Activated T-helper 9 cell treated with anti-CD3 and anti-CD28 coated beads, Interleukin-2, amount 50 U/mL, for 16 hours (primary cell): ENCODE measurements around the gene CAMK2N2.

Experiments used
- DNase-seq: peaks from one replicate; pipeline ENCODE4 v3.0.0-alpha.2; 2020; ENCODE audit warnings: low read depth

Gene CAMK2N2

DNA sequence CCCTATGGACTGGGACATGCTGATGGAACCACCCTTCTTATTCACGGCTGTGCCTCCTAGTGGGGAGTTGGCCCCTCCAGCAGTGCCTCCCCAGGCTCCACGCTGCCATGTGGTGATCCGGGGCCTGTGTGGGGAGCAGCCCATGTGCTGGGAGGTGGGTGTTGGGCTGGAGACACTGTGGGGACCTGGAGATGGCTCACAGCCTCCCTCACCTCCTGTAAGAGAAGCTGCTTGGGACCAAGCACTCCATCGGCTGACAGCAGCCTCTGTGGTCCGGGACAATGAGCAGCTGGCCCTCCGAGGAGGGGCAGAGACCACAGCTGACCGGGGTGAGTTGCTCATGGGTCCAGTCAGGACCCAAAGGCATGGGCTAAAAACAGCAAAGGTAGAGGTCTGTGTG lies 21.6 kb downstream of the CAMK2N2 start:
- DNase-seq, result no peak

GRCh38 chr3:184239221-184239620 lies 22.1 kb downstream of the CAMK2N2 start:
- no peak for DNase-seq

- no peak for DNase-seq
Measured at GRCh38 chr3:184238246-184238818, 23.0 kb downstream of the CAMK2N2 start.

DNA sequence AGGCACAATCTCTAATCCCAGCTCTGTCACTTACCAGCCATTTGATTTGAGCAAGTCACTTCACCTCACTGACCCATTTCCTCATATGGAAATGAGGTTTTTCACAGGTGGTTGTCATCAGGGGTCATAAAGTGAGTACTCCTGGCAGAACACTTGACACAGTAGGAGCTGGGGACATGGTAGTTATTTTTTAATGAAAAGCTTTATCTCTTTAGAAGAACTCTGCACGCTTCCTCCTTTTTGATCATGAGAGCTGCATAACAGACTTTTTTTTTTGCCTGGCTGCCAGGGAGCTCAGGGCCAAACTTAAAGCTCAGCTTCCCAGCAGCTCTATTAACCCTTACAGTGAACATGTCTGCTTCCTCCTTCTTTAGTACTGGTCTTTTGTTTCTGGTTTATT lies 23.5 kb downstream of the CAMK2N2 start:
- no peak for DNase-seq

- DNase-seq, result no peak
Measured at GRCh38 chr3:184237211-184237610, 24.1 kb downstream of the CAMK2N2 start.

GRCh38 chr3:184236636-184237035 lies 24.7 kb downstream of the CAMK2N2 start:
- DNase-seq, result no peak

GRCh38 chr3:184236033-184236410 lies 25.3 kb downstream of the CAMK2N2 start:
- DNase-seq, result no peak

DNA sequence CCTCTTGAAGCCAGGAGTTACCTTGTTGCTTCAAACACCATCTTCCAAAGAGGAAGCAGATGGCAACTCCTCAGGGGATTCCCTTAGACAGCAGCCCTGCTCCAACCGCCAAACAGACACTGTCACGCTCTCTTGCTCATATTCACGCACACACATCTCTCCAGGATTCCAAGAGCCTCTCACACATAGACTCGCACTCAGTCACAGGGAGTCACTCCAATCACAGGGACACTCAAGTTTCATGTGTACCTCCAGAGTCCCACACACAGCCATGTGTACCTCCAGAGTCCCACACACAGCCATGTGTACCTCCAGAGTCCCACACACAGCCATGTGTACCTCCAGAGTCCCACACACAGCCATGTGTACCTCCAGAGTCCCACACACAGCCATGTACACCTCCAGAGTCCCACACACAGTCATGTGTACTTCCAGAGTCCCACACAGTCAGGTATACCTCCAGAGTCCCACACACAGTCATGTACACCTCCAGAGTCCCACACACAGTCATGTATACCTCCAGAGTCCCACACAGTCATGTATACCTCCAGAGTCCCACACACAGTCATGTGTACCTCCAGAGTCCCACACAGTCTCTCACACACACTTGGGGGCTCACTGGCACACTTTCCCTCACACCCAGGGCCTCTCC lies 25.8 kb downstream of the CAMK2N2 start:
- no peak for DNase-seq

DNA sequence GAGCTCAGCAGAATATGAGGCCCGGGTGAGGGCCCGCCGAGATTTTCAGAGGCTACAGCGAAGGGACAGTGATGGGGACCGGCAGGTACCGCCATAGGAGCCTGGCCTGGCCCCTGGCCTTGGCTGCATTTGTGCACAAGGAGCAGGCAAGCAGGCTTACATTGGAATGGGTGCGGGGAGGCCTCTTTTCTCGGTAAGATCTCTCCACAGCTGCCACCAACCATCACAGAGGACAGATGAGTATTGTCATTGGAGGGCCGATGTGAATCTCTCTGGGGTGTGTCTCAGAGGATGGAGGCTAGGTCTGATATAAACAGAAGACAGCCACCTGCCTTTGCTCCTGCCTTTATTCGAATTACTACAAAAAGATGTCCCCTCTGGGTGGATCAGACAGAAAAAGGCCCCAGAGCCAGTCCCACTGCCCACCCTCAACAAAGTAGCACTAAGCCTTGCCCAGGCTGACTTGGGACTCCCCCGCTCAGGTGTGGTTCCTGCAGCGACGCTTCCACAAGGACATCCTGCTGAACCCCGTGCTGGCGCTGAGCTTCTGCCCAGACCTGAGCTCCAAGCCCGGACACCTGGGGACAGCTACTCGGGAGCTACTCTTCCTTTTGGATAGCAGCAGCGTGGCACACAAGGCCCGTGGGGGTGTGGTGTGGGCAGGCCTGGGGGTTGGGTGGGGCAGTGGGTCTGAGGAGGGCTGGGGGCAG lies 26.5 kb downstream of the CAMK2N2 start:
- DNase-seq, result no peak

DNA sequence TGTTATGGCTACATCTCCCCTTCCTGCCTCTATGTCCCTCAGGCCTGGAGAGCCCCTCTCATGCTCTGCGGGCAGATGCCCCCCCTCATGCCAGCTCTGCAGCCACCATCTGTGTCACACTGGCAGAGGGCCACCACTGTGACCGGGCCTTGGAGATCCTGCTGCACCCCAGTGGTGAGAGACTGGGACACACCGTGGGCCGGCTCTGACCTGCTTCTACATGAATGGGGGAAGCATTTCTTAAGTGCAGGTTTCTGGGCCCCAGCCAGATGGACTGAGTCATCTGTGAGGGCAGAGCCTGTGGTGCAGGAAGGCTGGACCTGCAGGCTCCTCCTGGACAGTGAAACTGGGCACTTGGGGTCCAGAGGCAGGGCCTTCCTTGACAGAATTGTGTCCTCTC lies 27.1 kb downstream of the CAMK2N2 start:
- no peak for DNase-seq

- no peak for DNase-seq
Measured at GRCh38 chr3:184233127-184233843, 28.1 kb downstream of the CAMK2N2 start.

DNA sequence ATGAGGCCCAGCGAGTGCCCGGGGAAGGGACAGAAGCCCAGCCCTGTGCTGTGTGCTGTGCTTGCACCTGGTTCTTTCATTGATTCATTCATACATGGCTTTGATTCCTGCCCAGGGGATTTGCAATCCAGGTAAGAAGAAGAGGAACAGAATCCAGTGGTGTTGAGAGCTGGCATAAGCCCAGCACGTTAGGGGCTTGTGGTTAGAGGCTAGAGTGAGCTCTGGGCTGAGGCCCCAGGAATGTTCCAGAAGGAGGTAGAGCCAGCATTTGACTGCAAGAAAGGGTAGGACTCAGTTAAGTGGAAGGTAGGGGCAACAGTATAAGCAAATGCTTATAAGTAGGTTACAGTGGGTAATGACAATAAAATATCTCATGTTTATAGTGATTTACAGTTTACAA lies 29.7 kb downstream of the CAMK2N2 start:
- no peak for DNase-seq

DNA sequence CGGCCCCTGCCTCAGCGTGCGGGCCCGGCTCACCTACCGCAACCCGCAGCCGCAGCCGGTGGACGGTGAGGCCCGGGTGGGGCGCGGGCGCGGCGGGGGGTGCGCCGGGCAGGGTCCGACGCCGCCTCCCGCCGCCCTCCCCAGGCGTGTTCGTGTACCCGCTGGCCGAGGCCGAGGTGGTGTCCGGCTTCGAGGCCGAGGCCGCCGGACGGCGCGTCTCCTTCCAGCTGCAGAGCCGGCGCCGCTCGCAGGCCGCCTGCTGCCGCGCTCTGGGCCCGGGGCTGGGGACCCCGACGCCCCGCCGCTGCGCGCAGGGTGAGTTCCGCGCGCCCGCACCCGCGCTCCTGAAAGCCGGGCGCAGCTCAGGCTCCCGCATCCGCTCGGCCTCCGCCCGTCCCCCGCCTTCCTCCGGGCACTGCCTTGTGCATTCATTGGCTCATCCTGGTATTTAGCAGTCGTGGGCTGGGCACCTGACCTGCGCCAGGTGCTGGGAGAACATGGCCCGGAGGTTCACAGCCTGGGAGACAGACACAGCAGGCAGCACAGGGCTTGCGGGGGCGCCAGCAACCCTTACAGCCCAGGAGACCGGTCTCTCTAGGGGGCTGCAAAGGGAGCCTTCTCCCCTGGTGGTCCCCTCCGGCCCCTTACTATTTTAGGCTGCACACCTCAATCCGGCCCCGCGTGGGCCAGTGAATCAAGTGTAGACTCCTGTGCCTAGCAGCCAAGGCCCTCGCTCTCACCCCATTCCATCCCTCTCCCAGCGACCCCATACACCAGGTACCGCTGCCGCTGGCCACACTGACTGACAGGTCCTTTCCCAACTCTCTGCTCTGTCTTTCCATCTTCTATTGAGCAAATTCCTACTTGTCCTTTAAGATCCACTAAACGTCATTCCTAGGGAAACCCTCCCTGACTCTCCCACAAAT lies 30.5 kb downstream of the CAMK2N2 start:
- DNase-seq, result no peak

DNA sequence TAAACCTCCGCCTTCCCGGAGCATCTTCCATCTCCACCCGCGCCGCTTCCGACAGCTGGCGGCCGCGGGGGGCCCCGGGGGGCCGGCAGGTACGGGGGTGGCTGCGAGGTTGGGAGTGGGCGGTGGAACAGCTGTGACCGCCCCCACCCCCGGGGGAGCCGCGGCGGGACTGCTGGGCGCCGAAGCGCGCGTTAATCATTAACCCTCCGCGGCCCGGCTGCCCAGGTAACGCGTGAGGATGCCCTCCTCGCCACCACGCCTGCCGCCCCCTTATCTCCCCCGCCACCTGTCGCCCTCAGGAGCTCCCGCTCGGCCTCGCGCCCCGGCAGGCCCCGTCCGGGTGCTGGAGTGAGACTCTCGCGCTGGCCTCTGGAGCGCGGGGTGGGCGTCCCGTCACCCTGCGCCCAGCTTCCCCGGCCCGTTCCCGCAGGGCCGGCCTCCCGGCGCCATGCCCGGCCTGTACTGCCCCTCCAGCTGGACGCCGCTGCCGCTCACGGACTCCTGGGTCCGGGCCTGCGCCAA lies 31.2 kb downstream of the CAMK2N2 start:
- DNase-seq, result no peak

- peak; percentile 60 for DNase-seq
Measured at GRCh38 chr3:184229394-184230080, 31.8 kb downstream of the CAMK2N2 start, which contains the start of gene VWA5B2. TSS of gene VWA5B2 (plus strand) at chr3:184229585. CDS start at chr3:184230529, 944 bp downstream.

GRCh38 chr3:184228376-184229137 lies 32.8 kb downstream of the CAMK2N2 start:
- DNase-seq, result no peak

DNA sequence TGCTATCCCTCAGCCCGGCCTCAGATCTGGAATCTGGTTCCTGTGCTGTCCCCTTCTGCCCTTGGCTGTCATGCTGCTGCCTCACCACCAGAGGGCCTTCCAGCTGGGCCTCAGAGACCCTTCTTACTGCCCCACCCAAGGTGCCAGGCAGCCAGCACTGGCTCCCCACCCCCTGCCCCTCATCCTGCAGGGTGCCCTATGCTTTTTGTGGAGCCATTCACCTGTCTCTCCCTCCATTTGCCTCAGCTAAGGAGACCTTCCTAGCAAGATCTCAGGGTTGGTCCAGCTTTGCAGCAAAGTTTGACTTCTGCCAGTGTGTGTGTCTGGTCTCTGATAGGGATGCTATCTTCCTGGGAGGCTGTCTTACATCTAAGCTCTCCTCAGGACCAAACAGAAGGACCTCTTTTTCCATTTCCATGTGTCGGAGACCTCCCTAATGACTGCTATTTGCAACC lies 33.8 kb downstream of the CAMK2N2 start:
- peak; percentile 30 for DNase-seq

GRCh38 chr3:184223946-184224345 lies 37.4 kb downstream of the CAMK2N2 start:
- DNase-seq, result no peak

DNA sequence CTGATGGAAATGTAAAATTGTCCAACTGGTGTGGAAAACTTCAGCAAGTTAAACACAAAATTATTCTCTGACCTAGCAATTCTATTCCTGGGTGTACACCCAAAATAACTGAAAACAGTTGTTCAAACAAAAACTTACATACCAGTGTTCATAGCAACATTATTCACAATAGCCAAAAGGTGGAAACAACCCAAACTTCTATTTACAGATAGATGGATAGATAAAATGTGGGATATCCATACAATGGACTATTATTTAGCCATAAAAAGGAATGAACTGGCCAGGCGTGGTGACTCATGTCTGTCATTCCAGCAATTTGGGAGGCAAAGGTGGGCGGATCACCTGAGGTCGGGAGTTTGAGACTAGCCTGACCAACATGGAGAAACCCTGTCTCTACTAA lies 38.8 kb downstream of the CAMK2N2 start:
- no peak for DNase-seq

GRCh38 chr3:184218814-184219213 lies 42.5 kb downstream of the CAMK2N2 start:
- no peak for DNase-seq
